GM10266 (cell line): Measurements from ENCODE around the gene BEST2.
"Not testable (repeated sequence)": the region's sequence is repeated elsewhere in the genome, so short reads cannot be mapped to it uniquely, and the experiment has no call there.

ENCODE experiments used
- DNase-seq: peaks from one replicate; pipeline ENCODE4 v3.0.0; 2012; ENCODE audit errors: extremely low spot score
- TF ChIP-seq, protein P1 (sequence below): IDR thresholded peaks from 2 replicates; pipeline ENCODE4 v1.5.1; 2012; ENCODE audit warnings: mild to moderate bottlenecking, low read depth; ENCODE audit not compliant: control insufficient read depth, insufficient read depth; ENCODE audit errors: missing control alignments

BEST2 gene

DNA sequence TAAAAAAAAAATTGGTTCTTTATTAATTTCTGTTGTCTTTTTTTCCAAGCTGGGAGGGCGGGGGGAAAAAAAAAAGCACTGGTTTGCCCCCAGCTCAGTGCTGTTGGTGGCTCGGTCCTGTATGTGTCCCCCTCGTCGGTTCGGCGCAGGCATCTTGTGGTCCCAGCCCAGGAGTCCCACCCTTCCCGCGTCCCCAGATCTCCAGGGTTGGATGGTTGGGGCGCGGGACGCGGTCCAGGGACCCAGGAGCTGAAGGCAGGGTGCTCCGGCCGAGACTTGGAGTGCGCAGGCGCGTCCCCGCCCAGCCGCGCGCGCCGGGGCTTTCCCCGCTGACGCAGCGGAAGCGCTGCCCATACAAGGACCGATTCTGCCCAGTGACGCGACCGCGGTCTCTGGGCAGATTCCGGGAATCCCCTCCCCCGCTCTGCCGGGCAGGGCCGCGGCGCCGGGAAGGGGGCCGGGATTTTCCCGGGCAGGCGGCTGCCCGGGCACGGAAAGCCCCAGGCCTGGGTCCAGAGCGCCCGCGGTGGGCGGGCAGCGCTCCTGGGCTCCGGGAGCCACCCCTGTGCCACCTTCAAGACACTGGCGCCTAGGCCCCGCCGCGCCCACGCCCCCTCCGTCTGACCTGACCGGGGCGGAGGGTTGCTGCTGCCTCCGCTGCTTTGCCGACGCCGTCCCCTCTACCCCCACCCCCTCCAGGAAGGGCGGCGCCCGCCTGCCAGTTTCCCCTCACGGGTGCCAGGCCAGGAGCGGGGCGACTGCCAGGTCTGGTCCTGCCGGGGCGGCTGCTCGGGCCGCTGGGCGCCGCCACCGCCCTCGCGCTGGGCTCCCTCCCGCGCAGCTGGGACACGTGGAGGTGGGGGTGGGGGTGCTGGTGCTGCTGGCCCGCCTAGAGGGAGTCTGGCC lies 42.0 kb downstream of the BEST2 start:
- TF ChIP-seq, protein P1, sequence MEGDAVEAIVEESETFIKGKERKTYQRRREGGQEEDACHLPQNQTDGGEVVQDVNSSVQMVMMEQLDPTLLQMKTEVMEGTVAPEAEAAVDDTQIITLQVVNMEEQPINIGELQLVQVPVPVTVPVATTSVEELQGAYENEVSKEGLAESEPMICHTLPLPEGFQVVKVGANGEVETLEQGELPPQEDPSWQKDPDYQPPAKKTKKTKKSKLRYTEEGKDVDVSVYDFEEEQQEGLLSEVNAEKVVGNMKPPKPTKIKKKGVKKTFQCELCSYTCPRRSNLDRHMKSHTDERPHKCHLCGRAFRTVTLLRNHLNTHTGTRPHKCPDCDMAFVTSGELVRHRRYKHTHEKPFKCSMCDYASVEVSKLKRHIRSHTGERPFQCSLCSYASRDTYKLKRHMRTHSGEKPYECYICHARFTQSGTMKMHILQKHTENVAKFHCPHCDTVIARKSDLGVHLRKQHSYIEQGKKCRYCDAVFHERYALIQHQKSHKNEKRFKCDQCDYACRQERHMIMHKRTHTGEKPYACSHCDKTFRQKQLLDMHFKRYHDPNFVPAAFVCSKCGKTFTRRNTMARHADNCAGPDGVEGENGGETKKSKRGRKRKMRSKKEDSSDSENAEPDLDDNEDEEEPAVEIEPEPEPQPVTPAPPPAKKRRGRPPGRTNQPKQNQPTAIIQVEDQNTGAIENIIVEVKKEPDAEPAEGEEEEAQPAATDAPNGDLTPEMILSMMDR: no peak
- DNase-seq: peak; percentile 98

DNA sequence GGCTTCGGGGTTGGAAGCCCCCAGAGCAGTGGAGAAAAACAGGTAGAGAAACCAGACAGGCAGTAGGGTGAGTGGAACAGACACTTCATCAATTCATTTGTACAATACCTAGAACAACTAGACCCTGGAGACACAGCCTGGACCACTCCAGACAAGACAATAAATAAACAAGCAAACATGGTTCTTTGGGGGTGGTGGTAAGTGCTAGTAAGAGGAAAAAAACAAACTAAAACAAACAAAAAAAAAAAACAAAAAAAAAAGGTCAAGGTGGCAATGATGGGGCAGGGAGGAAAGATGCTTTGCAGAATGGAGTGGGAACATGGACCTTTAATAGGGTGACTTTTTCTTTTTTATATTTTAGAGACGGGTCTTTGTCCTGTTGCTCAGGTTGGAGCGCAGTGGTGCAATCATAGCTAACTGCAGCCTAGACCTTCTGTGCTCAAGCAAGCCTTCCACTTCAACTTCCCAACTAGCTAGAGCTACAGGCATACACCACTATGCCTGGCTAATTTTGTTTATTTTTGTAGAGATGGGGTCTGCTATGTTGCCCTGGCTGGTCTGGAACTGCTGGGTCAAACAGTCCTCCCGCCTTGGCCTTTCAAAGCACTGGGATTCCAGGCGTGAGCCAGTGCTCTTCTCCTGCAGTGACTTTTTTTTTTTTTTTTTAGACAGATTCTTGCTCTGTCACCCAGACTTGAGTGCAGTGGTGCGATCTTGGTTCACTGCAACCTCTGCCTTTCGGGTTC lies 42.8 kb downstream of the BEST2 start:
- TF ChIP-seq, protein P1: no peak
- no peak for DNase-seq

GRCh38 chr19:12794971-12795381 lies 43.4 kb downstream of the BEST2 start:
- no peak for DNase-seq
- TF ChIP-seq, protein P1: no peak

GRCh38 chr19:12796146-12797071 lies 44.8 kb downstream of the BEST2 start:
- TF ChIP-seq, protein P1: peak; percentile 97
- DNase-seq: peak; percentile 78

- TF ChIP-seq, protein P1: no peak
- no peak for DNase-seq
Observed at GRCh38 chr19:12797141-12797587, 45.6 kb downstream of the BEST2 start.

DNA sequence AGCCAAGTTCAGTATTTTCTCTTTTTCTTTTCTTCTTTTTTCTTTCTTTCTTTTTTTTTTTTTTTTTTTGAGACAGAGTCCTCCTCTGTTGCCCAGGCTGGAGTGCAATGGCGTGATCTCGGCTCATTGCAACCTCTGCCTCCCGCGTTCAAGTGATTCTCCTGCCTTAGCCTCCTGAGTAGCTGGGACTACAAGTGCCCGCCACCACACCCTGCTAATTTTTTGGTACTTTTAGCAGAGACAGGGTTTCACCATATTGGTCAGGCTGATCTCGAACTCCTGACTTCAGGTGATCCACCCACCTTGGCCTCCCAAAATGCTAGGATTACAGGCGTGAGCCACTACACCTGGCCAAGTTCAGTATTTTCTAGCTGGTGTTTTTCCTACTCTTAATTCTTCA lies 46.0 kb downstream of the BEST2 start:
- not testable (repeated sequence) for DNase-seq
